Activated CD4-positive, alpha-beta T cell treated with anti-CD3 and anti-CD28 coated beads, Interleukin-2, amount 50 U/mL, for 1 hour (primary cell): ENCODE measurements around the gene UBE2F.
"Not testable (repeated sequence)": the region's sequence is repeated elsewhere in the genome, so short reads cannot be mapped to it uniquely, and the experiment has no call there.

ENCODE experiments used
- DNase-seq: peaks from one replicate; pipeline ENCODE4 v3.0.0-alpha.2; 2020

UBE2F gene

GRCh38 chr2:238022594-238023157 lies 55.9 kb downstream of the UBE2F start:
- no peak for DNase-seq

- DNase-seq = no peak
These were observed 56.8 kb downstream of the UBE2F start for GRCh38 chr2:238023608-238024007.

- no peak for DNase-seq
These were observed 58.2 kb downstream of the UBE2F start for GRCh38 chr2:238024986-238025385.

GRCh38 chr2:238025741-238026360 lies 59.0 kb downstream of the UBE2F start:
- no peak for DNase-seq

GRCh38 chr2:238027058-238027457 lies 60.2 kb downstream of the UBE2F start:
- no peak for DNase-seq

GRCh38 chr2:238027591-238028415 lies 61.0 kb downstream of the UBE2F start:
- no peak for DNase-seq

GRCh38 chr2:238029853-238030252 lies 63.0 kb downstream of the UBE2F start:
- DNase-seq = no peak

- DNase-seq = no peak
These were observed 63.8 kb downstream of the UBE2F start for GRCh38 chr2:238030422-238031155.

GRCh38 chr2:238031751-238032150 lies 64.9 kb downstream of the UBE2F start:
- DNase-seq = no peak

- no peak for DNase-seq
These were observed 66.0 kb downstream of the UBE2F start for GRCh38 chr2:238032755-238033337.

GRCh38 chr2:238033991-238034390 lies 67.2 kb downstream of the UBE2F start:
- DNase-seq = not testable (repeated sequence)

GRCh38 chr2:238038203-238038602 lies 71.4 kb downstream of the UBE2F start:
- DNase-seq = no peak

- no peak for DNase-seq
These were observed 72.3 kb downstream of the UBE2F start for GRCh38 chr2:238039151-238039550.

- no peak for DNase-seq
These were observed 73.2 kb downstream of the UBE2F start for GRCh38 chr2:238039985-238040384.

GRCh38 chr2:238040918-238041317 lies 74.1 kb downstream of the UBE2F start:
- DNase-seq = no peak

- DNase-seq = no peak
These were observed 75.3 kb downstream of the UBE2F start for GRCh38 chr2:238042090-238042489.

- no peak for DNase-seq
These were observed 76.2 kb downstream of the UBE2F start for GRCh38 chr2:238042849-238043584.

- no peak for DNase-seq
These were observed 77.0 kb downstream of the UBE2F start for GRCh38 chr2:238043851-238044250.

- no peak for DNase-seq
These were observed 78.8 kb downstream of the UBE2F start for GRCh38 chr2:238045575-238045974.

- DNase-seq = no peak
These were observed 80.0 kb downstream of the UBE2F start for GRCh38 chr2:238046725-238047270.

GRCh38 chr2:238053191-238053776 lies 86.5 kb downstream of the UBE2F start:
- DNase-seq = no peak

- no peak for DNase-seq
These were observed 89.0 kb downstream of the UBE2F start for GRCh38 chr2:238055841-238056240.
